HepG2 (cell line): Measurements from ENCODE around the gene ABHD15. TPM values are rescaled to one million over a fixed set of nuclear protein-coding genes. Genes with fewer than 3 reads are reported as not detected.
A peak's percentile ranks its signal among the peaks of the same experiment; 100 is the strongest.

Experiments
- AHR ChIP-seq: IDR thresholded peaks from 2 replicates; pipeline ENCODE4 v1.6.1; 2018; ENCODE audit warnings: missing genetic modification reagents, missing compliant biosample characterization
- CREB1 ChIP-seq, 2 experiments: fragments of 450-650 bp in 1 of 2; IDR thresholded peaks; 2 replicates each; pipeline ENCODE4 v1.6.1; 2016 to 2017; ENCODE audit warnings: control low read depth in 1 of 2, mild to moderate bottlenecking in 1 of 2, missing compliant biosample characterization in 1 of 2, missing genetic modification characterization in 1 of 2
- DMTF1 ChIP-seq: sonication (generic); formaldehyde crosslinking; IDR thresholded peaks from 2 replicates; pipeline ENCODE4 v1.4.0; 2020; ENCODE audit warnings: mild to moderate bottlenecking, missing genetic modification reagents
- GLI4 ChIP-seq: sonication (generic); formaldehyde crosslinking; IDR thresholded peaks from 2 replicates; pipeline ENCODE4 v1.5.1; 2020; ENCODE audit warnings: missing genetic modification reagents, mild to moderate bottlenecking, moderate library complexity, borderline replicate concordance
- HINFP ChIP-seq: sonication (generic); formaldehyde crosslinking; IDR thresholded peaks from 2 replicates; pipeline ENCODE4 v1.4.0; 2020; ENCODE audit warnings: low read depth, mild to moderate bottlenecking, missing genetic modification reagents
- IKZF5 ChIP-seq: IDR thresholded peaks from 2 replicates; pipeline ENCODE4 v1.6.1; 2018; ENCODE audit warnings: missing genetic modification reagents, mild to moderate bottlenecking, missing compliant biosample characterization
- ZBTB38 ChIP-seq: sonication (generic); formaldehyde crosslinking; IDR thresholded peaks from 2 replicates; pipeline ENCODE4 v1.5.1; 2020; ENCODE audit warnings: mild to moderate bottlenecking, missing genetic modification reagents
- ZNF276 ChIP-seq: sonication (generic); formaldehyde crosslinking; IDR thresholded peaks from 2 replicates; pipeline ENCODE4 v1.4.0; 2020; ENCODE audit warnings: mild to moderate bottlenecking, low read depth, missing genetic modification reagents
- ZNF407 ChIP-seq: sonication (generic); formaldehyde crosslinking; IDR thresholded peaks from one replicate; pipeline ENCODE4 v1.5.1; 2020; ENCODE audit warnings: mild to moderate bottlenecking, missing genetic modification reagents; ENCODE audit errors: not compliant biosample characterization
- ZNF563 ChIP-seq: sonication (generic); formaldehyde crosslinking; IDR thresholded peaks from 2 replicates; pipeline ENCODE4 v1.8.0; 2022; ENCODE audit warnings: mild to moderate bottlenecking, moderate library complexity, missing genetic modification reagents
- ZNF652 ChIP-seq: IDR thresholded peaks from 2 replicates; pipeline ENCODE4 v1.6.1; 2016; ENCODE audit warnings: low read depth, borderline replicate concordance
- ZNF780A ChIP-seq: sonication (generic); formaldehyde crosslinking; IDR thresholded peaks from 2 replicates; pipeline ENCODE4 v1.8.0; 2022; ENCODE audit warnings: mild to moderate bottlenecking, missing genetic modification reagents, moderate library complexity
- polyA plus RNA-seq, 8 experiments: library from polyadenylated mRNA; depleted of rRNA in 3 of 8; stranded (reverse) in 7 of 8; unstranded in 1 of 8; fragments of >200 nt; fragmentation: Illumina TruSeq in 4 of 8; extraction: Trizol in 4 of 8; gene quantifications; 2 replicates each; pipeline versions ENCODE4 v1.2.1 to v1.2.3, GENCODE V29; 2011 to 2016; ENCODE audit warnings: low read depth in 4 of 8, missing spikeins in 1 of 8, mixed read lengths in 1 of 8; ENCODE audit not compliant: insufficient read depth in 1 of 8
- total RNA-seq, 5 experiments: library from RNA; depleted of rRNA; stranded (reverse); fragments of >200 nt; fragmentation: Illumina TruSeq; extraction: Trizol; gene quantifications; 2 replicates each; pipeline ENCODE4 v1.2.3, GENCODE V29; 2016; ENCODE audit warnings: low read depth in 1 of 5
- TF ChIP-seq, protein P1 (sequence below): sonication (generic); formaldehyde crosslinking; IDR thresholded peaks from 2 replicates; pipeline ENCODE4 v1.5.0; 2020; ENCODE audit warnings: missing genetic modification reagents

ABHD15 gene
- total and polyA plus RNA-seq, 2 of the 13 experiments (the other 11 are each of a cell fraction or from before 2014, with no cell fraction given) = 2.4 to 7.7 TPM

DNA sequence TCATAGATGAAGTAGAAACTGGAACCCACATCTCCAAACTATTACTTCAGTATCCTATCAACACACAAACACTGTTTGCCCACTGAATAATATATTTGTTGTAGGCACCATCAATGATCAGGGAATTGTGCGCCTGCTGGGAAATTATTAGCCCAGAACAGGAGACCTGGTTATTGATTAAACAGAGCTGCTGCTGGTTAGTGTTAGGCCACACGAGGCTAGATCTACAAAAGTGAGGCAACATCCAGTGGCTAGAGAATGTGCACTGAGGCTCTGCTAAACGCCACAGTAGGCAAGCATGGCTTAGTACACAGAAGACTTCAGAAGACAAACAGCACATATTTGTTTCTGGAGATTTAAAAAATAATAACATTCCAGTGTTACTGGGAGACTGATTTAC is 11.0 kb downstream of the ABHD15 start (continued):
- no peak for TF ChIP-seq CREB1 (IDR thresholded peaks at IDR 0.05)
- TF ChIP-seq CREB1 (CRISPR knock-in tag; IDR thresholded peaks at IDR 0.05) = peak; percentile 64; the same call in 1 of the 2 replicates
- no peak for TF ChIP-seq GLI4 (CRISPR knock-in tag)
- TF ChIP-seq IKZF5 (CRISPR knock-in tag) = 0 out of 2 replicates have a peak, but pooled peaks have one; percentile 28
- no peak for TF ChIP-seq DMTF1 (CRISPR knock-in tag)
- no peak for TF ChIP-seq ZNF407
- TF ChIP-seq ZNF780A = no peak
- TF ChIP-seq ZBTB38 (CRISPR knock-in tag) = no peak
- no peak for TF ChIP-seq ZNF563
- no peak for TF ChIP-seq ZNF276
- TF ChIP-seq, protein P1, sequence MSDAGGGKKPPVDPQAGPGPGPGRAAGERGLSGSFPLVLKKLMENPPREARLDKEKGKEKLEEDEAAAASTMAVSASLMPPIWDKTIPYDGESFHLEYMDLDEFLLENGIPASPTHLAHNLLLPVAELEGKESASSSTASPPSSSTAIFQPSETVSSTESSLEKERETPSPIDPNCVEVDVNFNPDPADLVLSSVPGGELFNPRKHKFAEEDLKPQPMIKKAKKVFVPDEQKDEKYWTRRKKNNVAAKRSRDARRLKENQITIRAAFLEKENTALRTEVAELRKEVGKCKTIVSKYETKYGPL (CRISPR knock-in tag) = no peak
- TF ChIP-seq AHR = no peak
- TF ChIP-seq ZNF652 = no peak
- TF ChIP-seq HINFP (CRISPR knock-in tag) = no peak
